LNCaP clone FGC (cell line): Measurements from ENCODE around the gene NOL8.

Experiments used
- DNase-seq: peaks from one replicate; pipeline ENCODE4 v3.0.0-alpha.2; 2011; ENCODE audit warnings: low read depth
- H3K4me3 ChIP-seq: 2 replicates; pipeline ENCODE4 v1.5.1; 2011; ENCODE audit warnings: mild to moderate bottlenecking, low read depth, low read length, control low read depth
- CTCF ChIP-seq: IDR thresholded peaks from 2 replicates; pipeline ENCODE4 v1.5.1; 2012; ENCODE audit warnings: mild to moderate bottlenecking; ENCODE audit not compliant: control insufficient read depth, insufficient read depth; ENCODE audit errors: extremely low read depth

The NOL8 gene

DNA sequence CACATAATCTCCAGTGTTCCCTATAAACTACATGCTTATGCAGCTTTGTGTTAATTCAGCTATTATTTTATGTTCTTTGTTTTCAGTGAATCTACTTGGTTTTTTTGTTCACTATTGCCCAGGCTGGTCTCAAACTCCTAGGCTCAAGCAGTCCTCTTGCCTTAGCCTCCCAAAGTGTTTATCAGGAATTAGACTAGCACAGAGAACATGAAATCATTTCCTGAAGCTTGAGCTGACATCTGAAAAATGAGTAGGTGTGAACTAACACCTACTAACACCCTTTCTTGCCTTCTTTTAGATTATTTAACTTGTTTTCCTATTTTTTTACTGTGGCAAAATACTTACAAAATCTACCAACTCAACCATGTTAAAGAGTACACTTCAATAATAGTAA, 25.6 kb upstream of the NOL8 start:
- TF ChIP-seq CTCF, result no peak
- DNase-seq, result no peak
- no peak overlapping the region for H3K4me3 ChIP-seq

DNA sequence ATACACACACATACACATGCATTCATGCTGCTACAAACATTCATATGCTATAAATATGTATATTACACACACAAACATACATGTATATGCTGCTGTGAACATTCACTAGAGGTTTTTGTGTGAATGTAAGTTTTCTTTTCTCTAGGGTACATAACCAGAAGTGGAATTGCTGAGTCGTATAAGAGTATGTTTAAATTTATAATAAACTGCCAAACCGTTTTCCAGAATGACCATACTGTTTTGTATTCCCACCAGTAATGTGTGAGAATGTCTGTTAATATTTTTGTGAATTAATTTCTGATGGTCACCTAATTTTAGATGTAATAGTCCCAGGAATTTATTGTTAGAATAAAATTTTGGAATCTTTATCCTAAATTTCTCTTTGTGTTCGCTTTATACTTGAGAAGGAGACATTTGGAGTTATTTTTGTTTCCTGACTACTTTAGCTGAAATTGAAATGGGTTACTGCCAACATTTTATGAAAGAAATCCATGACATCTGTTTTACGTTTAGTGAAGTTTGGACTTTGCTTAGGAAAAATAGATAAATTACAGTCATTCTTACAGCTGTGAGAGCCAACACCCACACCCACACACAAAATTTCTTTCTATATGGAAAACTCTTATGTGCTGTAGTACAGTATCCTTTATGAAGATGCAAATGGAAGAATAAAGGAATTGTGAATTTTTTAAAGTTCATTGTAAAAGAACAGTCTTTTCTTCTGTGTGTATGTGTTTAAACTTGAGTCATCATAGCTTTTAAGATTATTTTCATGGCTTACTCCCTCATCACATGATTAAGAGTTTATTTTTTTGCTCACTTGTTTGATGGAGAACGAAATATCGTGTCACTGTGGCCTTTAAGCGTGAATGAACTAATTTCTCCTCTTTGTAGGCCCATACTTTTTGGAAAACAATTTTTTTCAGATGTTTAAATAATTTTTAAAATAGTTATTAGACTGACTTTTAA, 24.9 kb upstream of the NOL8 start:
- TF ChIP-seq CTCF, result no peak
- DNase-seq, result no peak
- H3K4me3 ChIP-seq, result no peak overlapping the region

GRCh38 chr9:92345582-92345981, 20.4 kb upstream of the NOL8 start:
- no peak overlapping the region for H3K4me3 ChIP-seq
- DNase-seq, result no peak
- TF ChIP-seq CTCF, result no peak

- peak; percentile 12; the same call in 1 of the 2 replicates for TF ChIP-seq CTCF
- no peak overlapping the region for H3K4me3 ChIP-seq
- no peak for DNase-seq
Measured at GRCh38 chr9:92342825-92343488, 17.8 kb upstream of the NOL8 start.

DNA sequence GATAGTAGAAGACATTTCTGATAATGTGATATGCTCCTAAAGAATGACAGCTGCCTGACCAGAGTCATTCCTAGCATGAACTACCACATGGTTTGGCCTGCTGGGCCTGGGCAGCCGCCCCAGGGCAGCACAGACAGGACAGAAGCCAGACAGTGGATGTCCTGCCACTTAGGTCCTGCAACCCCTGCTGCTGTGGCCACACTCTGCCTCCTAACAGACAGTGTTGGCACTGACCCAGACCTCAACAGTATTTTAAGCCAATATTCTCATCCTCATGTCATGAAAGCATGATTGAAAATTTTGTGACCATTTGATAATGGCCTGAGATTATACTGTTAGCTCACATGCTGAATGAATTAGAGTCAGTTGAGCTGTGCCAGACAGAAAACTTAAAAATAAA, 16.4 kb upstream of the NOL8 start:
- DNase-seq, result no peak
- TF ChIP-seq CTCF, result no peak
- no peak overlapping the region for H3K4me3 ChIP-seq

DNA sequence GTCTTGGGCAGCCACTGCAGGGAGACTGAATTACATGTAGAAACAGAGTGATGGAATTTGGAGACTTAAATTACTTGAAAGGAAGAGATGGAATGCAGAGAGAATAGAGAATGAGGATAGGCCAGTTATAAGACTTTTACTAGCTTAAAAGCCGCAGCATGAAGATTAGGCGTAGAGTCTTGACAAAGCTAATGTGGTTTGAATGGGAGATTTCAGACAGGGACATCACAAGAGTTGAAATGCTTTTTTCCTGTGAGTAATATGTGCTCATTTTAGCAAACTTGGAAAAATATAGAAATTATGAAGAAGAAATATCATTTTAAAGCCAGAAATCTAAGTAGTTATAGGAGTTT, 8.1 kb upstream of the NOL8 start:
- DNase-seq, result no peak
- H3K4me3 ChIP-seq, result no peak overlapping the region
- no peak for TF ChIP-seq CTCF
